ENCODE measurements around the gene ZNF212.

DNA sequence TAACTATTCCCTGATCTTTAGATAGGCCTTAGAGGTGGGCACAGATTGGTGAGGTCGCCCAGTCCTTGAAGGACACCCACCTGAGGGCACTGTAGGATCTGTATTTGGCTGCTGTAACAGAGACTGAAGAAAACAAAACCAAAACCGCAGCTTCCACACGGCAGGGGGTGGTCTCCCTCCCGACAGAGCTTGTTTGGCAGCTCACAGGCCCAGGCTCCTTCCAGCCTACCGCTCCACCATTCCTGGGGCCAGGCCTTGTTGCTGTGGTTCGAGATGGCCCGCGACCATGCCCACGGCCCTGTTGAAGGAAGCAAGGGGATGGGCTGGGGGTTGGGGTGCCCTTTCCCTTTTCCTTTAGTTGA is 53.0 kb downstream of the ZNF212 start:
- TF ChIP-seq POLR2A (IDR thresholded peaks at IDR 0.05) (no peak), POLR2AphosphoS5 (IDR thresholded peaks at IDR 0.05; ENCODE audit: insufficient read depth in 1 of 2, low read depth in 1 of 2) (no peak)
- TF ChIP-seq, protein P1, sequence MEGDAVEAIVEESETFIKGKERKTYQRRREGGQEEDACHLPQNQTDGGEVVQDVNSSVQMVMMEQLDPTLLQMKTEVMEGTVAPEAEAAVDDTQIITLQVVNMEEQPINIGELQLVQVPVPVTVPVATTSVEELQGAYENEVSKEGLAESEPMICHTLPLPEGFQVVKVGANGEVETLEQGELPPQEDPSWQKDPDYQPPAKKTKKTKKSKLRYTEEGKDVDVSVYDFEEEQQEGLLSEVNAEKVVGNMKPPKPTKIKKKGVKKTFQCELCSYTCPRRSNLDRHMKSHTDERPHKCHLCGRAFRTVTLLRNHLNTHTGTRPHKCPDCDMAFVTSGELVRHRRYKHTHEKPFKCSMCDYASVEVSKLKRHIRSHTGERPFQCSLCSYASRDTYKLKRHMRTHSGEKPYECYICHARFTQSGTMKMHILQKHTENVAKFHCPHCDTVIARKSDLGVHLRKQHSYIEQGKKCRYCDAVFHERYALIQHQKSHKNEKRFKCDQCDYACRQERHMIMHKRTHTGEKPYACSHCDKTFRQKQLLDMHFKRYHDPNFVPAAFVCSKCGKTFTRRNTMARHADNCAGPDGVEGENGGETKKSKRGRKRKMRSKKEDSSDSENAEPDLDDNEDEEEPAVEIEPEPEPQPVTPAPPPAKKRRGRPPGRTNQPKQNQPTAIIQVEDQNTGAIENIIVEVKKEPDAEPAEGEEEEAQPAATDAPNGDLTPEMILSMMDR (IDR thresholded peaks at IDR 0.05), result no peak
